NCI-H526 (cell line): ENCODE results near the gene MIS12.

Experiments
- DNase-seq, 2 experiments: peaks; one replicate each; lab custom pipeline; 2025; lab: John Stamatoyannopoulos, UW

MIS12 gene, protein sequence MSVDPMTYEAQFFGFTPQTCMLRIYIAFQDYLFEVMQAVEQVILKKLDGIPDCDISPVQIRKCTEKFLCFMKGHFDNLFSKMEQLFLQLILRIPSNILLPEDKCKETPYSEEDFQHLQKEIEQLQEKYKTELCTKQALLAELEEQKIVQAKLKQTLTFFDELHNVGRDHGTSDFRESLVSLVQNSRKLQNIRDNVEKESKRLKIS

DNA sequence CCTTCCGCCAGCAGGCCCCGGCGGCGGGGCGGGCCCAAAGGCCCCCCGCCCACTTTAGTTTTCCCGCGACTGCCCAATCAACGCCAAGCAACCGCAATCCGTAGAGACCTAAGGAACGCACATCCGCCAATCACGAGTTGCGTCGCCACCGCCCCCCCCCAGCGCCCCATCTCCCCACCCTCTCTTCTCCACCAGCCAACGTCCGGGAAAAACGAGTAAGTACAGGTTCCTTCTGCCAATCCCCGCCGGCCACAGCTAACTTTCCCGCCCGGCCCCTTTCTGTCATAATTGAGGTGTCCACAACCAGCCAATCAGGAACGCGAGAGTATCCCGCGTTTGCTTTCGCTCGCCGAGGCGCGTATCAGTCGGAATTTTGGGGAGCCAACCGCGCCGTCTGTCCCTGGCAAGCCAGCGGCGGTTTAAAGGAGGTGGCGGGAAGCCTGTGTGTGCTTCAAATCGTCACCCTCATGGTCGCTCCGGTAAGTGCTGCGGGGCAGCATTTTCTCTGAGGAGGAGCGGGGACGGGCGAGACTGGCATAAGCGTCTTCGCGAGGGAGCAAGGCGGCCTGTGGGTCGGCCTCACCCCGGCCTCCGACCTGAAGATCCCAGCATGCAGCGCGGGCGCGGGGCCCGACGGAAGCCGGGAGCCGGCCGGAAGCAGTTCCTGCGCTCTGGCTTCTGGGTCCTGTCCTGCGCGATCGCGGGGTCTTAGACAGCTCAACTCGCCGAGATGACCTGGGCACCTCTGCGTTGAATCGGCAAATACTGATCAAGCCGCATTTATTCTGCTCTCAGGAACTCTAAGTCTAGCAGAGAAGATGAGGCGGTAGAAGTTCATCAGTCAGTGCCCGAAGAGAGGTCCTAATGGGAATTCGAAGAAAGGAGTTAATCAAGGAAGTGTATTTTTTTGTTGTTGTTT, at the start of gene MIS12:
MIS12 (plus strand) TSS at position 361 of the 919 bp plus-strand sequence. CDS start 2,297 bp downstream, outside the sequence.
- DNase-seq, result peak; percentile 96 to 97

DNA sequence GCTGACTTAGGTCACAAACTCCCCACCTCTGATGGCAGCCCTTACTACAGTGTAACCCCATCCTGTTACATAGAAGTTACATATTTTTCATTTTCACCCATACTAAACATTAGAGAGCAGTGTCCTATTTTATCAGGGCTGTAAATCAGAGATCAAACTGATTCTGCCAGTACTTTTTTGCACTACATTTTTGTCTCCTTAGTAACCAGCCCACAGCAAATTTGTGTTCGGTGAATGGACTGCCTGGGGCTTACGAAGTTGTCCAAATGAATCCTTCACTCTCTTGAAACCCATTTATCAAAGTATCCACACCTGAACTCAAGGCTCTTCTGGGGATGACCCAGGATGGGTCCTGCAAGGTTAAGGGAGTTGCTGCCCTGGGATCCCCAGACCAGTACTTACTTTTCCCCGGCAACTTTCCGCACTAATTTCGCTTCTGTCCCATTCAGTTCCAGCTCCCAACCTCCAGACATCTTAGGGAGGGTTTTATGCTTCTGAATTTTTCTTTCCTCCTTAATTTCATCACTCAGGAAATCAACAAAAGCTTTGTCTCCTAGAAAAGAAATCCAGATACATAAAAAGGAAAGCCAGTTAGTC, 48.5 kb upstream of the MIS12 start:
- no peak for DNase-seq

DNA sequence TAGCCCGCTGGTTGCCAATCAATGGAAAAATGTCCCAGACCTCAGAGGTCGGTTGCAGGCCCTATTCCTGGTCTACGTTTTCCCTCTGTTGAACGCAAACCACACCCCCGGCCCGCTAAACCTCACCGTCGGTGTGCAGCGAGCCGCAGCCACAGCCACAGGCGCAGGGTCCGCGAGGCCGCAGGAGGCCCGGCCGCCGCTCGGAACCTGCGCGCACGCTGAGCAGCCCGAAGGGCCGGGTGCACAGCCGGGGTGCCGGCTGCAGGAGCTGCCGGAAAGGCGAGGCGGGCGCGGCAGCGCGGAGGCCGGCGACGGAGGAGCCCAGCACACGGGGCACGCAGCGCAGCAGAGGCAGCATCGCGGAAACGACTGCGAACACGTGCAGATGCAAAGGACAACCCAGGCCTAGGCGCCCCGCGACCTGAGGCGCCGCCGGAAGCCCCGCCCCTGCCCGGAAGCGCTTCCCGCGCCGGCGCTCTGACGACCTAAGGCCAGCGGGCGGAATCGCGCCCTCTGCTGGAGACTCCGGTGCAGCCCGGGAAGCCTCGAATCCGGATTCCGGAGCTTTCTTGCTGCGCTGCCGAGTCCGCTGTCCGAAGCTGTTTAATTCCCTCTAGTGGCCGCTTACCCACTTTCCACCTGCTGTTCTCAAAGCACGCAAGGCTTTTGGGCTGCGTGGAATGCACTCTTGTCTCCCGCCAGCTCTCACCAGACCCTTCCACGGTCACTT, 47.5 kb upstream of the MIS12 start, which contains the start of gene C1QBP:
C1QBP (minus strand) TSS at position 440 of the 730 bp plus-strand sequence; CDS start at position 358, 82 bp downstream.
- DNase-seq, result peak; percentile 53 to 91

DNA sequence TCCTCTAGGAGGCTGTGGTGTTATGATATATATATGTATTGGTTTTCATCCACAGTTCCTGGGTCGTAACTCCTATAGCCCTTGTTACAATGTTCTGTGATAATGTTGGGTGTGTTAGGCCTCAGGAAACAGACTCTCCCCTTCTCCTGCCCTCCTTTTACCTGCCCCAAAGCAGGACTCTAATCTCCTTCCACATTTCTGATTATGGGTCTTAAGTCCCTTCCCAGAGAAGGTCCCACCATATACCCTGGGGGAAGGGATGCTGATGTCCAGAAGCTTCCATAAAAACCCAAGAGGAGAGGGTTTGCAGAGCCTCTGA, 47.0 kb upstream of the MIS12 start:
- no peak for DNase-seq

DNA sequence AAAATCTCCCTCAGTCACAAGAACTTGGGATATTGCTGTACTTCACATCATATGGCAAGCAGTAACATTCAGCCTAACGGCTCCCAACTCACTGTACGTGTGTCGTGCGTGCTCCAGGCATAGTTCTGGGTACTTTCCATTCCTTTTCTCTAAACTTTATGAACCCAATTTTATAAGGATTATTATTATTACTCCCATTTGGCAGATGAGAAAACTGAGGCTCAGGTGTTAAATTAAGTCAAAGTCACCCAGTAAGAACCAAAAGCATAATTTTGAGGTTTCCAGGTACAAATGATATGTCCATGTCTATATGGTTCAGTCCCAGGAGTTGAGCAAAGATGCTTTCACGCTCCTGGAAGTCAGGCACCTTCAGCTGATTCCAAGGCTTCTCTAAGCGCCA, 42.6 kb upstream of the MIS12 start:
- DNase-seq, result no peak

DNA sequence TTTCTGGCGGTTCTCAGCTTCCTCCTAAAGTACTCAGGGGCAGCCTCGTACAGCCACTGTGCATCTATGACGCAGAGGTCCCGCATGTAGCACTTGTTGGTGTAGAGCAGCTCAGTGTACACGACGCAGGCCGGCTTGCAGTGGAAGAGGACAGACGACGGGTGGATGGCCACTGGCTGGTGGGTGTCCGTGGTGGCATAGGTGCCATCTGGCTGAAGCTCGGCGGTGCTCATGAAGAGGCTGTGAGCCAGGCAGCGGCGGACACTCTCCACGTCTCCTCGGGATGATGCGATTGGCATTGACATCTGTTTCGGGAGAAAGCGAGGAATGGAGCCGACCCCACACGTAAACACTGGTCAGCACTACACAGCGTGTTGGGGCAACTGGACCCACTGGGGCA, 42.2 kb upstream of the MIS12 start:
- no peak for DNase-seq

DNA sequence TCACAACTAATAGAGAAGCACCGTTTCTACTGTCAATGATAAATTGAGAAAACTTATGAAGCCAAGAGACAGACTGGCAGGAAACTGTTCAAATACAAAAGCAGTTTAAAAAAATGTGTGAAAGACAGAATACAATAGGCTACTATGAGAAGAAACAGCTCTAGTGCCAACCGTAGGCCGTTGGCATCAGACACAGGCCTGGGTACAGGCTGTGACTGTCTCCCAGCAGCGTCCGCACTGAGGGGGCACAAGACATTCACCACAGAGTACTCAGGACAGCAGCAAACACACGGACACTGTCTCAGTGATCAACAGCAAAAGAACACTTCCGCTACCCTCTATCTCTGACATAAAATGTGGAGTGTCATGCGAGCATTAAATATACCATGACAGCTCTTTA, 39.6 kb upstream of the MIS12 start:
- DNase-seq, result no peak

DNA sequence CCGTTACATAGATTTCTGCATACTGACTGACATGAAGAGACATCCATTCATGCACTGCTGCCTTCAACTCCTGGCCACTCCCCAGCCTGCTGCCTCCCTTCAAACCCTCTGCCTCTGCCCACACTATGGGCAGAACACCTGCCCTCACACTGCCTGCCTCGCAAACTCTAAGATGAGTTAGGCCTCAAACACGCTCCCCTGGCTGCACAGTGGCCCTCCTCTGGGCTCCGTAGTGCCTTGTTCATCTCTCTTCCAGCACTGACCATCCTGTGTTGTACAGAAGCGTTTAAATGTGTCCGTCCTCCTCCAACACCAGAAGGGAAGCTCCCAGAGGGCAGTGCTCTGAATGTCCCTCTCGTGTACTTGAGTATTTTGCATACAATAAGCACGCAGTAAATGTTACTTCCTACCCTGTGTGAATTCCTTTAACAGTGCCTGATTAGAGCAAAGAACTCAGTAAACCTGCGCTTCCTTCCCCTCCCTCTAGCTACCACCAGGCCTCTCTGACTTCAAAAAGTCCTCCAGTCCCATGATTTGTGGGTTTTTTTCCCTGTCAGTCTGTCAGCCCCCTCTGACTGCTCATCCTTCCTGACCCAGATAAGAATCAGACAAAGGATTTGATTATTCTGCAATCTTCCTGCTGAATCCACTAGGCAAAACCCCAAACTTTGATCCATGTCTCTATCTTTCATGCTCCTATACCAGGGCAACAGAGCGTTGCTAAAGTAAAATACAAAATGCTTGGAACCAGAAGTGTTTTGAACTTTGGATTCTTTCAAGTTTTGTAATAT, 21.5 kb upstream of the MIS12 start:
- no peak for DNase-seq

DNA sequence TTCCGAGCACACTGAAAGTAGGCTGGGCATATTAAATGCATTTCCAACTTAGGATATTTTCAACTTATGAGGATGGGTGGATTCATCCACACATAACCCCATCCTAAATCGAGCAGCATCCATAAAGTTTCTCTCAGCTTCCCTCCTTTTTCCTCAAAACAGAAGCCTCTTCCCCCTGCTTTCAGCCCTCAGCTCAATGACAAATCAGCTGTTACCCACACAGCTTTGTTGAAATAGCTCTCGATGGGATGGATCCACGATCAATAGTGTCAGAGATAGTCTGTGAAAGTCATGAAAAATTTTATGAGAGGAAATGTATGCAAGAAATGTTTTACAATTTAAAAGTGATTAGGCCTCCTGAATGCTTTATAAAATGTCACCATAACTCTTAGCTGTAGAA, 20.1 kb upstream of the MIS12 start:
- DNase-seq, result no peak

DNA sequence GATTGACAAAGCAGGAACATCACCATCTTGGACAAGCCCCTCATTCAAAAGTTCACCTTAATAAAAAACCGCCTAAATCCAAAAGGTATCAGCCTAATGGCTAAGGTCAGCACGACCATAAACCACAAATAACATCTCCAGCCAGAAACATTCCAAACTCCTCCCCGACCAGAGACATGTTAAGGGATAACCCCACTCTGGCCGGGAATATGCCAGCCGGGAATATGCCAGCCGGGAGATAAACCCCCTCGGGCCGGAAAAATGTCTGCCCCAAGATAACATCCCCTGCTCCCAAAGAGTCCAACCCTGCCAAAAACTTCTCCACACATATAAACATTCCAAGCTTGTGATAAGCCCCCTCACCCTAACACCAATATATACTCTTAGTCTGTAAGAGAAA, 18.9 kb upstream of the MIS12 start:
- no peak for DNase-seq

DNA sequence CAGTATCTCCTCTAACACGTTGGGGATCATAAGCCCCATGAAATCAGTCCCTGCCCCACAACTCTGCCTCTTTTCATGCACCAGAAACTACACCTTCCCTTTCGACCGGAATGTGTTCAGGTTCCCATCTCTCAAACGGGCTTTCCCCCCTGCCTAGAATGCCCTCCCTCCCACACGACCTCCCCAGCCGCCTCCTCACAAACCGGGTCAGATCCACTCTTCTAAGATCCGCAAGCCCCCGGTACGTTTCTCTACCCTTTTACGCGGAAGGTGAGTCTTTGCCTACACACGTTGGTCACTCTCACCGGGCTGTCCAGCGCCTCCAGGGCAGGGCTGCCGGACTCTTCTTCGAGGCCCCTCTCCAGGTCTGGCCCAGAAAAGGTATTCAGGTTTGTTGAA, 18.3 kb upstream of the MIS12 start:
- peak in 1 of 2 experiments; percentile 24 for DNase-seq

DNA sequence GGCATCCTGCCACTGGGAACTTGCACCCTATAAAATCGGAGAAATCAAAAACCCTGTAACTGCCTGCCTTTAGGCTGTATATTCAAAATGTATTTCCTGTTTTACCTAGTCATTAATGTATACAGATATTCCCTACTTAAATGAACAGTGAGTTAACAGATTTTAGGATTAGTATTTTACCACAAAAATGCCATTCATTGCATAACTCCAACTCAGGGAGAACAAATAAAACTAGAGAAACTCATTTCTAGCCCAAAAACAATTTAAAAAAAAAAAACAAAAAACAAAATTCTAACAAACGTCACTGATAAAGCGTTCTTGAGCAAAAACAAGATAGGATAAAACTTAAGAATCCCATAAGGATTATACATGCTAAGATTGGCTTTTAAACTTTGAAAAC, 13.9 kb upstream of the MIS12 start:
- no peak for DNase-seq

DNA sequence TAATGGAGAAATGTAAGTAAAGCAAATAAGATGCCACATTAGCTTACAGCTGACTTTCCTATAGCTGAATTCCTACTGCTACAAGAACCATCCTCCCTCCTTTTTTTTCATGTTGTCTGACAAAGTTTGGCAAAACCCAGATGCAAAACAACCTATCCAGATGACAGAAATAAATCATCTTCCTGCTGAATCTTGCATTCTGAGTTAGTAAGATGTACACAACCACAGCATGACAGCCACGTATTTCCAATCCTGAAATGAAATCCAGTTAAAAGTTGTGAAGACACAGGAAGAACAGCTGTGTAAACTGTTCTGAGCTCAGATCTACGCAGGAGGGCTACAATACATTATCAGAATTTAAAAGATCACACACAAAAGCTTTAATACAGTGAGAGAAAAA, 12.5 kb upstream of the MIS12 start:
- DNase-seq, result no peak

DNA sequence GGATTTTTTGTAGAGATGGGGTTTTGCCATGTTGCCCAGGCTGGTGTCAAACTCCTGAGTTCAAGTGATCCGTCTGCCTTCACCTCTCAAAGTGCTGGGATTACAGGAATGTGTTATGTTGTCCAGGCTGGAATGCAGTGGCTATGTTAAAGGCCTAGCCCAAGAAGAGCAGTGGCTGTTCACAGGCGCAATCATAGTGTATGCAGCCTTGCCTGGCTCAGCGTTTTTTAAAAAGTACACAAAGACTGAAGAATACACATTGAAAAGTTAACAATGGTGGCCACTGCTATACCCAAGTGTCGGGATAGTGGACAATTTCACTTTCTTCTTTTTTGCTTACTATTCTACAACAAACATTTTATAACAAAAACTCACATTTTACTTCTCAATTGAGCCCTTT, 7.4 kb upstream of the MIS12 start:
- no peak for DNase-seq

DNA sequence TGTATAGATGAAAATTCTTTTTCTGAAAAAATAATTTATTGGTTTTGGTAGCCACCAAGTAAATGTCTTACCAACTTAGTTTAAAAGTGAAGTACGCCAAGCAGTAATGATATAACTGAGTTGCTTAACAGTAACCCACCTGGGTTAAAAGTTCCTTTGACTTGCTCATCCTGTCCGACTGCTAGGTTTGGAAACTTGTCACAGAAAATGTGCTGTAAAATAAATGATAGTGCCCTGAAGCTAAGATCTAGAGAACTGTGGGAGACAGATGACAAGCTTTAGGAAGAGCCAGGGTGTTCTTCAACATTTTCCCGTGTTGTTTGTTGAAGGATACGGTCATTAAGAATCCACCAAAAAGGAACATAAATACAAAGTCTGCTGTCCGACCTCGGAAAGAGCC, 5.4 kb upstream of the MIS12 start:
- DNase-seq, result no peak

DNA sequence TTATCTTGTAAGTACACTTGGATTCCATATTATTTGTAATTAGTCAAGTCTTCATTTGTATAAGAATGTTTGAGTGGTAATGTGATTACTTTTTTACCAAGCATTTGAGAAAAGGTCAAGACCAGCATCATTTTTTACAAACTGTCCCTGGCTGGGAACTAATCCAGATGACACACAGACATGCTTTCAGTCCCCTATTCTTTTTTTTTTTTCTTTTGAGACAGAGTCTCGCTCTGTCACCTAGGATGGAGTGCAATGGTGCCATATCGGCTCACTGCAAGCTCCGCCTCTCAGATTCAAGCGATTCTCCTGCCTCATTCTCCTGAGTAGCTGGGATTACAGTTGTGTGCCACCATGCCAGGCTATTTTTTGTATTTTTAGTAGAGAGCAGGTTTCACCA, 4.9 kb upstream of the MIS12 start:
- DNase-seq, result no peak

DNA sequence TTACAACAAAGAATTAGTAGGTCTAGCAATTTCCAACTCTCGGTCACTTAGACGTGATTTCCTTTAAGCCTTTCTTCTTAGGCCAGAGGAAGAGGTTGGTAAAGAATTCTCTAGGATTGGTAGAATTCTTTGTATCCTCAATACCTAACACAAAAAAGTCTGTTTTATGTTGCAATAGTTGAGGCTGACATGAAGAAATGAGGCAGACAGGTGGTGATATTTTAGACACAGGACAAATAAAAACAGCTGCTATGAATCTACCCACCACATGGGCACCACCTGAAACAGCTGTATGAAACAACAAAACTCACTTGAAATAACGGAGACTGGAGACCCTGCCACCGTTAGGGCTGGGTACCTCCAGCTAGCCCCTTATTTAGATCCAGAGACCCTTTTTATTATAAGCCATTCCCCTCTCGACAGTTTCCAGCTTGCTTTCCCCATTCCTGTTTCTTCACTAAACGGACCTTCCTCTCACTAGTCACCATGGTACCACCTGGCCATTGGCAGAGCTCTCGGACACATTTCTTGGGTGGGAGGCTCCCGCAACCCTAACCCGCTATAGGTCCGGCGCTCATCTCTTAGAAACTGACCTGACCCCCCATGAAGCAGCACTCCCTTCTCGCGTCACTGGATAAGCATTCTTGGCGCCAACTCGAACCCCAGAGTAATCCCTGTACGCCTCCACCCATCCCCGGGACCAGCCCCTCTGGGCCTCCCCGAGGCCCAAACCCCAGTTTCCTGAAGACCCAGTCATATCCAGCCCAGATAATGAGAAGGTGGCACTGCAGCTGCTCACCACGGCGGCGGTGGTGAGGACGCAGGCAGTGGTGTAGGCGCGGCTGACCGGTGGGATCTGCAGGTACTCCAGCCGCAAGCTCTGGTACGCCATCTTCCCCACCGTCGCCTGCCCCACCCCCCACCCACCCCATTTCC, 828 bp upstream of the MIS12 start, which contains the start of gene DERL2:
DERL2 (minus strand) TSS at position 909 of the 936 bp plus-strand sequence; CDS start at position 892, 17 bp downstream.
- DNase-seq, result peak in 1 of 2 experiments; percentile 11

DNA sequence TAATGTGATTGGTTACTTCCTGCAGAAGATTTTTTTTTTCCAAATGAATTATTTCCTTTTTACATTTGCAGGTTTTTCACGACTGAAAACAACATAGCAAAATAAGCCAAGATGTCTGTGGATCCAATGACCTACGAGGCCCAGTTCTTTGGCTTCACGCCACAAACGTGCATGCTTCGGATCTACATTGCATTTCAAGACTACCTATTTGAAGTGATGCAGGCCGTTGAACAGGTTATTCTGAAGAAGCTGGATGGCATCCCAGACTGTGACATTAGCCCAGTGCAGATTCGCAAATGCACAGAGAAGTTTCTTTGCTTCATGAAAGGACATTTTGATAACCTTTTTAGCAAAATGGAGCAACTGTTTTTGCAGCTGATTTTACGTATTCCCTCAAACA, 2.4 kb downstream of the MIS12 start:
- no peak for DNase-seq

DNA sequence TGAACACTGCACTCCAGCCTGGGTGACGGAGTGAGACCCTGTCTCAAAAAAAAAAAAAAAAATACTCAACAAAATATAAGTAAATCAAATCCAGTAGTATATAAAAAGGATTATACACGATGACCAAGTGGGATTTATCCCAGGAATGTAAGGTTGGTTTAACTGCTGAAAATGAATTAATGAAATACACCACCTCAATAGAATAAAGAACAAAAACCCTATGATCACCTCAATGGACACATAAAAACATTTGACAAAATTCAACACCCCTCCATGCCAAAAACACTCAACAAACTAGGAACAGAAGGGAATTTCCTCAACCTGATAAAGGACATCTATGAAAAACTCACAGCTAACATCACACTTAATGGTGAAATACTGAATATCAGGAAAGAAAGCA, 6.6 kb downstream of the MIS12 start:
- DNase-seq, result no peak
